GM12875 (cell line): ENCODE results near the gene CNTF.
A peak's percentile ranks its signal among the peaks of the same experiment; 100 is the strongest.

Experiments used
- H3K4me3 ChIP-seq: one replicate; pipeline ENCODE4 v1.5.1; 2011; ENCODE audit warnings: low read depth, low read length, control low read depth
- CTCF ChIP-seq: IDR thresholded peaks from 2 replicates; pipeline ENCODE4 v1.5.1; 2011; ENCODE audit warnings: low read depth, mild to moderate bottlenecking, control low read depth, inconsistent platforms, low read length, moderate library complexity, borderline replicate concordance; ENCODE audit not compliant: insufficient read depth

CNTF gene

GRCh38 chr11:58578136-58578634, 44.3 kb upstream of the CNTF start:
- no peak for TF ChIP-seq CTCF
- H3K4me3 ChIP-seq: peak overlapping the region; percentile 74

- TF ChIP-seq CTCF: no peak
- H3K4me3 ChIP-seq: peak within 1 kb of the TSS; percentile 92
Measured at GRCh38 chr11:58578635-58579191, 43.8 kb upstream of the CNTF start, which contains the start of gene ZFP91. Gene ZFP91 (plus strand): TSS chr11:58579063. CDS start chr11:58579282, 219 bp downstream.

GRCh38 chr11:58579192-58580129, 43.0 kb upstream of the CNTF start:
- TF ChIP-seq CTCF: peak; percentile 88

GRCh38 chr11:58580311-58580710, 42.2 kb upstream of the CNTF start:
- TF ChIP-seq CTCF: no peak
- H3K4me3 ChIP-seq: peak overlapping the region; percentile 92

More at GRCh38 chr11:58579192-58580129, 43.0 kb upstream of the CNTF start:
- H3K4me3 ChIP-seq: peak overlapping the region; percentile 92

- no peak for TF ChIP-seq CTCF
Measured at GRCh38 chr11:58582437-58582836, 40.0 kb upstream of the CNTF start.

GRCh38 chr11:58586998-58587397, 35.5 kb upstream of the CNTF start:
- H3K4me3 ChIP-seq: no peak overlapping the region

More at GRCh38 chr11:58582437-58582836, 40.0 kb upstream of the CNTF start:
- H3K4me3 ChIP-seq: no peak overlapping the region

More at GRCh38 chr11:58586998-58587397, 35.5 kb upstream of the CNTF start:
- TF ChIP-seq CTCF: no peak
